HG02870 (cell line): Measurements from ENCODE around the gene AACS.
"Not testable (repeated sequence)": the region's sequence is repeated elsewhere in the genome, so short reads cannot be mapped to it uniquely, and the experiment has no call there.

Experiments used
- ATAC-seq: cut with Tn5 transposase; IDR thresholded peaks from one replicate; pipeline ENCODE4 v1.9.1; 2021; ENCODE audit warnings: mild to moderate bottlenecking, moderate library complexity; ENCODE audit not compliant: unreplicated experiment

The AACS gene

GRCh38 chr12:125065021-125065918 is at the start of gene AACS:
AACS (plus strand) TSS chr12:125065435; CDS start chr12:125065585, 150 bp downstream.
- peak; percentile 82 for ATAC-seq

- ATAC-seq, result no peak
These were observed 49.4 kb upstream of the AACS start for GRCh38 chr12:125015680-125016310.

GRCh38 chr12:125017801-125018200 is 47.4 kb upstream of the AACS start:
- no peak for ATAC-seq

GRCh38 chr12:125018356-125018755 is 46.9 kb upstream of the AACS start:
- ATAC-seq, result no peak

GRCh38 chr12:125021096-125021495 is 44.1 kb upstream of the AACS start:
- ATAC-seq, result no peak

GRCh38 chr12:125021771-125022170 is 43.5 kb upstream of the AACS start:
- no peak for ATAC-seq

- ATAC-seq, result no peak
These were observed 42.2 kb upstream of the AACS start for GRCh38 chr12:125023065-125023464.

- no peak for ATAC-seq
These were observed 40.2 kb upstream of the AACS start for GRCh38 chr12:125024949-125025563.

GRCh38 chr12:125025606-125026235 is 39.5 kb upstream of the AACS start:
- ATAC-seq, result no peak

- ATAC-seq, result no peak
These were observed 37.1 kb upstream of the AACS start for GRCh38 chr12:125028106-125028505.

- peak; percentile 68 for ATAC-seq
These were observed 35.4 kb upstream of the AACS start for GRCh38 chr12:125029761-125030358.

- not testable (repeated sequence) for ATAC-seq
These were observed 33.8 kb upstream of the AACS start for GRCh38 chr12:125031471-125031870.

GRCh38 chr12:125032466-125033152 is 32.6 kb upstream of the AACS start:
- ATAC-seq, result no peak

GRCh38 chr12:125033288-125033687 is 31.9 kb upstream of the AACS start:
- ATAC-seq, result no peak

- ATAC-seq, result no peak
These were observed 26.1 kb upstream of the AACS start for GRCh38 chr12:125038976-125039625.

GRCh38 chr12:125049093-125049458 is 16.2 kb upstream of the AACS start:
- no peak for ATAC-seq

- no peak for ATAC-seq
These were observed 14.8 kb upstream of the AACS start for GRCh38 chr12:125050446-125050845.

- ATAC-seq, result no peak
These were observed 14.4 kb upstream of the AACS start for GRCh38 chr12:125050868-125051267.

GRCh38 chr12:125053821-125054220 is 11.4 kb upstream of the AACS start:
- no peak for ATAC-seq

GRCh38 chr12:125055591-125055990 is 9.6 kb upstream of the AACS start:
- ATAC-seq, result no peak
